NCI-H345 (cell line): Measurements from ENCODE around the gene GAS2L1.

Experiments used
- DNase-seq: peaks from one replicate; lab custom pipeline; 2025; lab: John Stamatoyannopoulos, UW

Gene GAS2L1

GRCh38 chr22:29309332-29310064 lies 3.0 kb downstream of the GAS2L1 start:
- DNase-seq: no peak

GRCh38 chr22:29310065-29310862 lies 3.8 kb downstream of the GAS2L1 start:
- no peak for DNase-seq

GRCh38 chr22:29310863-29311339 lies 4.5 kb downstream of the GAS2L1 start:
- DNase-seq: peak; percentile 47

- DNase-seq: no peak
Observed at GRCh38 chr22:29311464-29312217, 5.2 kb downstream of the GAS2L1 start.

- DNase-seq: no peak
Observed at GRCh38 chr22:29312218-29313125, 6.0 kb downstream of the GAS2L1 start.

- no peak for DNase-seq
Observed at GRCh38 chr22:29313126-29313575, 6.7 kb downstream of the GAS2L1 start.

GRCh38 chr22:29313576-29314466 lies 7.4 kb downstream of the GAS2L1 start:
- DNase-seq: no peak

GRCh38 chr22:29314537-29315285 lies 8.3 kb downstream of the GAS2L1 start:
- DNase-seq: no peak

- DNase-seq: no peak
Observed at GRCh38 chr22:29315286-29316140, 9.1 kb downstream of the GAS2L1 start, which contains the start of gene RASL10A. RASL10A (minus strand) TSS chr22:29315697; CDS start chr22:29315246, 451 bp downstream.

- no peak for DNase-seq
Observed at GRCh38 chr22:29316141-29316828, 9.8 kb downstream of the GAS2L1 start.

- no peak for DNase-seq
Observed at GRCh38 chr22:29317827-29318454, 11.5 kb downstream of the GAS2L1 start.

- no peak for DNase-seq
Observed at GRCh38 chr22:29319072-29319471, 12.6 kb downstream of the GAS2L1 start.

- DNase-seq: no peak
Observed at GRCh38 chr22:29320546-29320945, 14.1 kb downstream of the GAS2L1 start.

- DNase-seq: no peak
Observed at GRCh38 chr22:29323641-29324040, 17.2 kb downstream of the GAS2L1 start.

GRCh38 chr22:29325356-29325755 lies 18.9 kb downstream of the GAS2L1 start:
- no peak for DNase-seq

GRCh38 chr22:29325785-29326315 lies 19.4 kb downstream of the GAS2L1 start:
- DNase-seq: no peak

GRCh38 chr22:29326481-29326880 lies 20.0 kb downstream of the GAS2L1 start:
- no peak for DNase-seq
